Gastroesophageal sphincter (tissue), 3 donors: ENCODE measurements around the gene B4GALT5.

Experiments used
- POLR2A ChIP-seq, 2 donors: fragments of 450-650 bp; IDR thresholded peaks; one replicate each; pipeline ENCODE4 v1.6.1; 2017; ENCODE audit warnings: antibody characterized with exemption in 2 of 2, mild to moderate bottlenecking in 2 of 2, moderate library complexity in 1 of 2
- POLR2AphosphoS5 ChIP-seq: sonication (generic); formaldehyde crosslinking; IDR thresholded peaks from one replicate; pipeline ENCODE4 v1.6.1; 2017; ENCODE audit warnings: antibody characterized with exemption
- TF ChIP-seq, protein P1 (sequence below), 4 experiments: fragments of 200-600 bp in 2 of 4; fragments of 450-650 bp in 2 of 4; sonication (generic) in 1 of 4; IDR thresholded peaks; one replicate each; pipeline ENCODE4 v1.5.1; 2017 to 2019; ENCODE audit warnings: antibody characterized with exemption in 4 of 4, mild to moderate bottlenecking in 2 of 4, moderate library complexity in 2 of 4

- TF ChIP-seq, protein P1, sequence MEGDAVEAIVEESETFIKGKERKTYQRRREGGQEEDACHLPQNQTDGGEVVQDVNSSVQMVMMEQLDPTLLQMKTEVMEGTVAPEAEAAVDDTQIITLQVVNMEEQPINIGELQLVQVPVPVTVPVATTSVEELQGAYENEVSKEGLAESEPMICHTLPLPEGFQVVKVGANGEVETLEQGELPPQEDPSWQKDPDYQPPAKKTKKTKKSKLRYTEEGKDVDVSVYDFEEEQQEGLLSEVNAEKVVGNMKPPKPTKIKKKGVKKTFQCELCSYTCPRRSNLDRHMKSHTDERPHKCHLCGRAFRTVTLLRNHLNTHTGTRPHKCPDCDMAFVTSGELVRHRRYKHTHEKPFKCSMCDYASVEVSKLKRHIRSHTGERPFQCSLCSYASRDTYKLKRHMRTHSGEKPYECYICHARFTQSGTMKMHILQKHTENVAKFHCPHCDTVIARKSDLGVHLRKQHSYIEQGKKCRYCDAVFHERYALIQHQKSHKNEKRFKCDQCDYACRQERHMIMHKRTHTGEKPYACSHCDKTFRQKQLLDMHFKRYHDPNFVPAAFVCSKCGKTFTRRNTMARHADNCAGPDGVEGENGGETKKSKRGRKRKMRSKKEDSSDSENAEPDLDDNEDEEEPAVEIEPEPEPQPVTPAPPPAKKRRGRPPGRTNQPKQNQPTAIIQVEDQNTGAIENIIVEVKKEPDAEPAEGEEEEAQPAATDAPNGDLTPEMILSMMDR (IDR thresholded peaks at IDR 0.05) = no peak
- TF ChIP-seq POLR2A (IDR thresholded peaks at IDR 0.05) (no peak), POLR2AphosphoS5 (no peak)
These were observed 106.1 kb downstream of the B4GALT5 start for GRCh38 chr20:49607568-49607967.
